ENCODE results near the gene ALOXE3. TPM values are rescaled to one million over a fixed set of nuclear protein-coding genes. Genes with fewer than 3 reads are reported as not detected.
A peak's percentile ranks its signal among the peaks of the same experiment; 100 is the strongest.

Gene ALOXE3
- total RNA-seq, 2 experiments from 2014 or later: 0.27 to 0.28 TPM

GRCh38 chr17:8095361-8095760, 23.0 kb downstream of the ALOXE3 start:
- no peak for DNase-seq
- H3K36me3 Mint-ChIP-seq (ENCODE audit: low read depth): no peaks in the 10 kb centered on the region
- ATAC-seq: no peak
- no peaks in the 10 kb centered on the region for H3K9me3 Mint-ChIP-seq (ENCODE audit: low read depth)
- intact Hi-C loops (cut with DNase I, micrococcal nuclease): loop anchor here in 1 of 2 experiments (2.0 kb wide), 1 partner anchor 23 kb away; the partner anchor contains the start of gene ALOXE3
- ChIA-PET CTCF (interaction anchor here (0.5 to 5.4 kb wide), 8 partner anchors 9 to 260 kb away, joined by 3 to 64 read pairs (median 8); partner anchors contain the start of gene ALOXE3), POLR2A (no interaction called here)
- peaks cover 3% of the 10 kb centered on the region for H3K27me3 Mint-ChIP-seq
- peaks cover 14% of the 10 kb centered on the region for H3K4me1 Mint-ChIP-seq
- no peak overlapping the region for H3K27ac Mint-ChIP-seq
- H3K4me3 Mint-ChIP-seq: no peak overlapping the region

GRCh38 chr17:8091033-8091687, 27.2 kb downstream of the ALOXE3 start:
- H3K4me3 Mint-ChIP-seq: no peak overlapping the region
- CTCF ChIA-PET: interaction anchor here (0.7 to 5.9 kb wide), 6 partner anchors 10 to 203 kb away, joined by 3 to 64 read pairs (median 23); partner anchors contain the start of gene ALOXE3
- no peaks in the 10 kb centered on the region for H3K9me3 Mint-ChIP-seq (ENCODE audit: low read depth)
- H3K27me3 Mint-ChIP-seq: peaks cover 5% of the 10 kb centered on the region
- DNase-seq (no peak), ATAC-seq (no peak)
- intact Hi-C loops (cut with DNase I, micrococcal nuclease): no loop called here
- H3K36me3 Mint-ChIP-seq (ENCODE audit: low read depth): no peaks in the 10 kb centered on the region
- no peak overlapping the region for H3K27ac Mint-ChIP-seq
- POLR2A ChIA-PET: interaction anchor here (0.6 kb wide), 1 partner anchor 16 kb away, joined by 3 read pairs; no protein-coding TSS in a partner anchor
- H3K4me1 Mint-ChIP-seq: peaks cover 14% of the 10 kb centered on the region

GRCh38 chr17:8089728-8090127, 28.6 kb downstream of the ALOXE3 start:
- CTCF ChIA-PET: interaction anchor here (0.6 to 5.9 kb wide), 5 partner anchors 10 to 227 kb away, joined by 3 to 64 read pairs (median 6); partner anchors contain the start of gene ALOXE3
- POLR2A ChIA-PET: no interaction called here
- Mint-ChIP-seq H3K9me3 (ENCODE audit: low read depth) (no peaks in the 10 kb centered on the region), H3K36me3 (ENCODE audit: low read depth) (no peaks in the 10 kb centered on the region), H3K4me3 (no peak overlapping the region), H3K4me1 (peaks cover 8% of the 10 kb centered on the region), H3K27ac (no peak overlapping the region), H3K27me3 (peaks cover 5% of the 10 kb centered on the region)
- no peak for DNase-seq
- no peak for ATAC-seq
- intact Hi-C loops (cut with DNase I, micrococcal nuclease): no loop called here

GRCh38 chr17:8087952-8088230, 30.4 kb downstream of the ALOXE3 start:
- intact Hi-C loops (cut with DNase I, micrococcal nuclease): no loop called here
- DNase-seq (no peak), ATAC-seq (no peak)
- ChIA-PET CTCF (interaction anchor here (0.7 to 20.9 kb wide), 4 partner anchors 9 to 27 kb away, joined by 5 to 315 read pairs (median 6); no protein-coding TSS in a partner anchor), POLR2A (no interaction called here)
- H3K27ac Mint-ChIP-seq: no peak overlapping the region
- H3K36me3 Mint-ChIP-seq (ENCODE audit: low read depth): no peaks in the 10 kb centered on the region
- H3K27me3 Mint-ChIP-seq: peaks cover 5% of the 10 kb centered on the region
- no peaks in the 10 kb centered on the region for H3K4me1 Mint-ChIP-seq
- H3K4me3 Mint-ChIP-seq: no peak overlapping the region
- H3K9me3 Mint-ChIP-seq (ENCODE audit: low read depth): no peaks in the 10 kb centered on the region

- ChIA-PET POLR2A (interaction anchor here (0.6 kb wide), 1 partner anchor 24 kb away, joined by 3 read pairs; no protein-coding TSS in a partner anchor), CTCF (interaction anchor here (0.7 to 20.9 kb wide), 6 partner anchors 8 to 213 kb away, joined by 5 to 315 read pairs (median 6); no protein-coding TSS in a partner anchor)
- peaks cover 5% of the 10 kb centered on the region for H3K27me3 Mint-ChIP-seq
- no peak for DNase-seq
- H3K4me1 Mint-ChIP-seq: no peaks in the 10 kb centered on the region
- no peak within 1 kb of the TSS for H3K4me3 Mint-ChIP-seq
- H3K36me3 Mint-ChIP-seq (ENCODE audit: low read depth): no peaks in the 10 kb centered on the region
- no peak within 1 kb of the TSS for H3K27ac Mint-ChIP-seq
- intact Hi-C loops (cut with DNase I, micrococcal nuclease): no loop called here
- no peak for ATAC-seq
- H3K9me3 Mint-ChIP-seq (ENCODE audit: low read depth): no peaks in the 10 kb centered on the region
These were observed 31.0 kb downstream of the ALOXE3 start, which contains the start of gene ALOX12B for GRCh38 chr17:8087075-8087951. ALOX12B (minus strand) TSS chr17:8087716; CDS start chr17:8087442, 274 bp downstream.

GRCh38 chr17:8084250-8084649, 34.1 kb downstream of the ALOXE3 start:
- Mint-ChIP-seq H3K27me3 (no peaks in the 10 kb centered on the region), H3K9me3 (ENCODE audit: low read depth) (no peaks in the 10 kb centered on the region), H3K4me1 (peaks cover 9% of the 10 kb centered on the region), H3K36me3 (ENCODE audit: low read depth) (peaks cover 14% of the 10 kb centered on the region), H3K4me3 (no peak overlapping the region), H3K27ac (no peak overlapping the region)
- POLR2A ChIA-PET: no interaction called here
- ATAC-seq (no peak), DNase-seq (no peak)
- CTCF ChIA-PET: interaction anchor here (0.6 to 20.9 kb wide), 7 partner anchors 8 to 171 kb away, joined by 3 to 315 read pairs (median 7); no protein-coding TSS in a partner anchor
- intact Hi-C loops (cut with DNase I, micrococcal nuclease): loop anchor here in 1 of 2 experiments (5.0 kb wide), 1 partner anchor 73 kb away; no protein-coding TSS in a partner anchor

GRCh38 chr17:8082292-8082691, 36.0 kb downstream of the ALOXE3 start:
- intact Hi-C loops (cut with DNase I, micrococcal nuclease): loop anchor here in 1 of 2 experiments (1.0 to 5.0 kb wide), 2 partner anchors 28 to 75 kb away; no protein-coding TSS in a partner anchor
- peaks cover 14% of the 10 kb centered on the region for H3K36me3 Mint-ChIP-seq (ENCODE audit: low read depth)
- no peaks in the 10 kb centered on the region for H3K9me3 Mint-ChIP-seq (ENCODE audit: low read depth)
- H3K4me3 Mint-ChIP-seq: no peak overlapping the region
- DNase-seq (no peak), ATAC-seq (no peak)
- no peaks in the 10 kb centered on the region for H3K27me3 Mint-ChIP-seq
- ChIA-PET CTCF (interaction anchor here (2.0 to 20.9 kb wide), 3 partner anchors 8 to 21 kb away, joined by 6 to 315 read pairs (median 15); no protein-coding TSS in a partner anchor), POLR2A (no interaction called here)
- H3K4me1 Mint-ChIP-seq: peaks cover 12% of the 10 kb centered on the region
- no peak overlapping the region for H3K27ac Mint-ChIP-seq

GRCh38 chr17:8081876-8082275, 36.4 kb downstream of the ALOXE3 start:
- Mint-ChIP-seq H3K27me3 (no peaks in the 10 kb centered on the region), H3K4me3 (no peak overlapping the region), H3K4me1 (peaks cover 12% of the 10 kb centered on the region), H3K36me3 (ENCODE audit: low read depth) (peaks cover 14% of the 10 kb centered on the region), H3K9me3 (ENCODE audit: low read depth) (no peaks in the 10 kb centered on the region), H3K27ac (no peak overlapping the region)
- ATAC-seq: no peak
- ChIA-PET POLR2A (no interaction called here), CTCF (interaction anchor here (2.0 to 20.9 kb wide), 3 partner anchors 9 to 38 kb away, joined by 6 to 315 read pairs (median 29); partner anchors contain the start of gene ALOXE3)
- intact Hi-C loops (cut with DNase I, micrococcal nuclease): loop anchor here in 1 of 2 experiments (1.0 to 5.0 kb wide), 2 partner anchors 28 to 75 kb away; no protein-coding TSS in a partner anchor
- DNase-seq: no peak

GRCh38 chr17:8080799-8081219, 37.5 kb downstream of the ALOXE3 start:
- Mint-ChIP-seq H3K36me3 (ENCODE audit: low read depth) (peaks cover 14% of the 10 kb centered on the region), H3K4me3 (peak overlapping the region; percentile 94), H3K27me3 (no peaks in the 10 kb centered on the region), H3K9me3 (ENCODE audit: low read depth) (no peaks in the 10 kb centered on the region), H3K27ac (no peak overlapping the region), H3K4me1 (peaks cover 12% of the 10 kb centered on the region)
- ATAC-seq: no peak
- CTCF ChIA-PET: interaction anchor here (0.6 to 20.9 kb wide), 10 partner anchors 10 to 1179 kb away, joined by 3 to 315 read pairs (median 4); partner anchors contain the start of gene ALOXE3
- POLR2A ChIA-PET: no interaction called here
- DNase-seq: no peak
- intact Hi-C loops (cut with DNase I, micrococcal nuclease): loop anchor here (1.0 to 5.0 kb wide), 2 partner anchors 29 to 76 kb away; no protein-coding TSS in a partner anchor

- ChIA-PET CTCF (interaction anchor here (0.6 to 20.9 kb wide), 12 partner anchors 9 to 1180 kb away, joined by 3 to 315 read pairs (median 5); partner anchors contain the start of gene ALOXE3), POLR2A (no interaction called here)
- DNase-seq (no peak), ATAC-seq (no peak)
- Mint-ChIP-seq H3K4me3 (peak overlapping the region; percentile 94), H3K36me3 (ENCODE audit: low read depth) (peaks cover 14% of the 10 kb centered on the region), H3K4me1 (peaks cover 12% of the 10 kb centered on the region), H3K9me3 (ENCODE audit: low read depth) (no peaks in the 10 kb centered on the region), H3K27ac (peak overlapping the region; percentile 53), H3K27me3 (no peaks in the 10 kb centered on the region)
- intact Hi-C loops (cut with DNase I, micrococcal nuclease): loop anchor here (1.0 to 5.0 kb wide), 2 partner anchors 30 to 77 kb away; no protein-coding TSS in a partner anchor
These were observed 38.0 kb downstream of the ALOXE3 start for GRCh38 chr17:8080208-8080798.

All from activated CD4-positive, alpha-beta T cell treated with anti-CD3 and anti-CD28 coated beads for 36 hours (primary cell).